ENCODE data around the gene RNF10.

DNA sequence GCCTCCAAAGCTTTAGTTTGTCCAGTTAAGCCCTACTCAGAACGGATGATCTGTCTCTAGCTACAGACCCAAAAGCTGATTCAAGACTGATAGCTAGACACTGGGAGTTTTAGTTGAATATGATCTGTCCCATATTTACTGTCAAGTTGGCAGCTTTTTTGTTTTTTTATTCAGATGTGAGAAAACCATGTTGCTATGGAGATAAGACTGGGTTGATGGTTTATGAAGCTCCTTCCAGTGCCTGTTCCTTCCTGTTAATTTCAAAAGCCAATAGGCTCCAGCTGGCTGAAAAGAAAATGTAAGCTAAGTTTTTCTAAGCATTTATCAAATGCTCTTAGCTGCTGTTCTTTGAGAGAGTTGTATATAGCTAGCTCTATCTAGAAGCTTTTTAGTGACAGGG lies 33.6 kb upstream of the RNF10 start:
- TF ChIP-seq, protein P1, sequence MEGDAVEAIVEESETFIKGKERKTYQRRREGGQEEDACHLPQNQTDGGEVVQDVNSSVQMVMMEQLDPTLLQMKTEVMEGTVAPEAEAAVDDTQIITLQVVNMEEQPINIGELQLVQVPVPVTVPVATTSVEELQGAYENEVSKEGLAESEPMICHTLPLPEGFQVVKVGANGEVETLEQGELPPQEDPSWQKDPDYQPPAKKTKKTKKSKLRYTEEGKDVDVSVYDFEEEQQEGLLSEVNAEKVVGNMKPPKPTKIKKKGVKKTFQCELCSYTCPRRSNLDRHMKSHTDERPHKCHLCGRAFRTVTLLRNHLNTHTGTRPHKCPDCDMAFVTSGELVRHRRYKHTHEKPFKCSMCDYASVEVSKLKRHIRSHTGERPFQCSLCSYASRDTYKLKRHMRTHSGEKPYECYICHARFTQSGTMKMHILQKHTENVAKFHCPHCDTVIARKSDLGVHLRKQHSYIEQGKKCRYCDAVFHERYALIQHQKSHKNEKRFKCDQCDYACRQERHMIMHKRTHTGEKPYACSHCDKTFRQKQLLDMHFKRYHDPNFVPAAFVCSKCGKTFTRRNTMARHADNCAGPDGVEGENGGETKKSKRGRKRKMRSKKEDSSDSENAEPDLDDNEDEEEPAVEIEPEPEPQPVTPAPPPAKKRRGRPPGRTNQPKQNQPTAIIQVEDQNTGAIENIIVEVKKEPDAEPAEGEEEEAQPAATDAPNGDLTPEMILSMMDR (IDR thresholded peaks at IDR 0.05): no peak
- TF ChIP-seq EP300 (IDR thresholded peaks at IDR 0.05) (no peak), POLR2A (IDR thresholded peaks at IDR 0.05) (no peak)
